Naive thymus-derived CD4-positive, alpha-beta T cell (primary cell): Measurements from ENCODE around the gene FGF18. TPM values are rescaled to one million over a fixed set of nuclear protein-coding genes. Genes with fewer than 3 reads are reported as not detected.
A peak's percentile ranks its signal among the peaks of the same experiment; 100 is the strongest.

ENCODE experiments used
- ATAC-seq: fragments of 150-1000 bp; cut with Tn5 transposase; 2 replicates; pipeline ENCODE4 v1.10.0; 2021; ENCODE audit warnings: mild to moderate bottlenecking, moderate library complexity
- CTCF ChIA-PET: fragments of 350-600 bp; sonication (Branson Sonifier 250); formaldehyde crosslinking; loops from one replicate; lab custom pipeline; 2021; ENCODE audit warnings: antibody characterized with exemption; lab: Charles Lee
- POLR2A ChIA-PET: fragments of 350-600 bp; sonication (Branson Sonifier 250); formaldehyde crosslinking; loops from one replicate; lab custom pipeline; 2021; ENCODE audit warnings: antibody characterized with exemption, inconsistent platforms; lab: Charles Lee
- DNase-seq, 9 donors: peaks; one replicate each; pipeline versions ENCODE4 v3.0.0 to v3.0.0-alpha.2; 2020 to 2022; ENCODE audit warnings: mixed read lengths in 1 of 9
- H3K27ac ChIP-seq: one replicate; pipeline ENCODE4 v1.7.0; 2013; ENCODE audit warnings: mild to moderate bottlenecking, low read depth, low read length, moderate library complexity
- H3K27me3 ChIP-seq, 2 donors: one replicate each; pipeline ENCODE4 v1.7.0; 2013; ENCODE audit warnings: low read length in 2 of 2, mild to moderate bottlenecking in 2 of 2, moderate library complexity in 2 of 2; ENCODE audit not compliant: control insufficient read depth in 2 of 2, insufficient read depth in 2 of 2
- H3K36me3 ChIP-seq, 3 experiments: 1 replicate in 2 of 3; 2 replicates in 1 of 3; pipeline ENCODE4 v1.7.0; 2013; ENCODE audit warnings: low read length in 3 of 3, mild to moderate bottlenecking in 3 of 3, moderate library complexity in 1 of 3; ENCODE audit not compliant: insufficient read depth in 3 of 3, control insufficient read depth in 2 of 3
- H3K4me1 ChIP-seq, 2 donors: one replicate each; pipeline ENCODE4 v1.7.0; 2013; ENCODE audit warnings: low read length in 2 of 2, mild to moderate bottlenecking in 2 of 2, moderate library complexity in 1 of 2; ENCODE audit not compliant: control insufficient read depth in 2 of 2, insufficient read depth in 2 of 2
- H3K4me3 ChIP-seq: 2 replicates; pipeline ENCODE4 v1.7.0; 2013; ENCODE audit warnings: mild to moderate bottlenecking, low read length
- H3K9me3 ChIP-seq, 3 experiments: 1 replicate in 2 of 3; 2 replicates in 1 of 3; pipeline ENCODE4 v1.7.0; 2013; ENCODE audit warnings: low read length in 3 of 3; ENCODE audit not compliant: control insufficient read depth in 2 of 3
- H3K27ac Mint-ChIP-seq, 9 donors: one replicate each; pipeline ENCODE4 v1.8.0; 2020 to 2022; ENCODE audit warnings: mixed read lengths in 9 of 9, mild to moderate bottlenecking in 8 of 9, moderate library complexity in 5 of 9, inconsistent platforms in 2 of 9
- H3K27me3 Mint-ChIP-seq, 5 donors: one replicate each; pipeline ENCODE4 v1.8.0; 2021 to 2022; ENCODE audit warnings: mixed read lengths in 5 of 5, mild to moderate bottlenecking in 1 of 5
- H3K36me3 Mint-ChIP-seq, 5 donors: one replicate each; pipeline ENCODE4 v1.8.0; 2020 to 2022; ENCODE audit warnings: mixed read lengths in 5 of 5, mild to moderate bottlenecking in 3 of 5, inconsistent platforms in 1 of 5
- H3K4me1 Mint-ChIP-seq, 7 donors: one replicate each; pipeline ENCODE4 v1.8.0; 2020 to 2022; ENCODE audit warnings: mixed read lengths in 7 of 7, mild to moderate bottlenecking in 3 of 7, inconsistent platforms in 1 of 7
- H3K4me3 Mint-ChIP-seq, 10 donors: one replicate each; pipeline ENCODE4 v1.8.0; 2020 to 2022; ENCODE audit warnings: mild to moderate bottlenecking in 10 of 10, mixed read lengths in 10 of 10, moderate library complexity in 6 of 10, inconsistent platforms in 2 of 10
- H3K9me3 Mint-ChIP-seq, 11 donors: one replicate each; pipeline ENCODE4 v1.8.0; 2020 to 2022; ENCODE audit warnings: mixed read lengths in 11 of 11, mild to moderate bottlenecking in 4 of 11, inconsistent platforms in 1 of 11, moderate library complexity in 1 of 11
- intact Hi-C, 2 donors: fragments of 100-400 bp; cut with micrococcal nuclease; formaldehyde crosslinking; loops; one replicate each; pipeline ENCODE4 v1.15.1; 2023
- polyA plus RNA-seq, 2 donors: library from polyadenylated mRNA; unstranded; fragments of 300-500 nt; fragmentation: Illumina TruSeq; gene quantifications; one replicate each; pipeline ENCODE4 v1.2.3, GENCODE V29; 2021
- total RNA-seq, 6 experiments: library from RNA in 5 of 6; stranded (reverse) in 5 of 6; gene quantifications; 1 replicate in 5 of 6; 2 replicates in 1 of 6; pipeline ENCODE4 v1.2.3 and lab custom pipeline; 2021 to 2026

Gene FGF18
- total and polyA plus RNA-seq, 7 experiments from 2014 or later: 0.24 to 0.44 TPM; not detected in 5

- Mint-ChIP-seq H3K4me1 (peaks cover 0 to 16% (median 0%) of the 10 kb centered on the region in 7 donors), H3K9me3 (no peaks in the 10 kb centered on the region), H3K27me3 (peaks cover 3 to 13% (median 9%) of the 10 kb centered on the region in 5 donors), H3K36me3 (no peaks in the 10 kb centered on the region), H3K4me3 (no peak overlapping the region), H3K27ac (no peak overlapping the region)
- Histone ChIP-seq H3K27me3 (no peaks in the 10 kb centered on the region), H3K27ac (no peak overlapping the region), H3K9me3 (no peaks in the 10 kb centered on the region), H3K36me3 (no peaks in the 10 kb centered on the region), H3K4me3 (no peak overlapping the region), H3K4me1 (peaks cover 0 to 9% of the 10 kb centered on the region in 2 donors)
- DNase-seq: no peak
- ChIA-PET POLR2A (no interaction called here), CTCF (interaction anchor here (0.7 to 1.0 kb wide), 2 partner anchors 523 to 761 kb away, joined by 3 to 5 read pairs; partner anchors contain the start of gene FBXW11)
- ATAC-seq: no peak
- intact Hi-C loops: loop anchor here (1.0 to 2.0 kb wide), 4 partner anchors 424 to 1214 kb away; no protein-coding TSS in a partner anchor
Measured at GRCh38 chr5:171483551-171484135, 64.2 kb downstream of the FGF18 start.

- H3K36me3 ChIP-seq: no peaks in the 10 kb centered on the region
- peak; percentile 69 for ATAC-seq
- DNase-seq: peak in 7 of 9 donors; percentile 2 to 42 (median 17)
- peaks cover 3 to 15% (median 9%) of the 10 kb centered on the region in 5 donors for H3K27me3 Mint-ChIP-seq
- no peaks in the 10 kb centered on the region for H3K27me3 ChIP-seq
- H3K9me3 Mint-ChIP-seq: no peaks in the 10 kb centered on the region
- peaks cover 0 to 3% of the 10 kb centered on the region in 2 donors for H3K4me1 ChIP-seq
- no peaks in the 10 kb centered on the region for H3K9me3 ChIP-seq
- peaks cover 0 to 8% (median 0%) of the 10 kb centered on the region in 7 donors for H3K4me1 Mint-ChIP-seq
- ChIA-PET CTCF (no interaction called here), POLR2A (no interaction called here)
- no peak overlapping the region for H3K4me3 ChIP-seq
- no peak overlapping the region for H3K4me3 Mint-ChIP-seq
- intact Hi-C loops: loop anchor here (1.0 to 2.0 kb wide), 4 partner anchors 423 to 1213 kb away; no protein-coding TSS in a partner anchor
- H3K27ac Mint-ChIP-seq: peak overlapping the region in 1 of 9 donors; percentile 41
- H3K27ac ChIP-seq: no peak overlapping the region
- no peaks in the 10 kb centered on the region for H3K36me3 Mint-ChIP-seq
Measured at GRCh38 chr5:171484460-171484899, 65.0 kb downstream of the FGF18 start.

GRCh38 chr5:171485668-171486067, 66.2 kb downstream of the FGF18 start:
- Histone ChIP-seq H3K27ac (no peak overlapping the region), H3K4me3 (no peak overlapping the region), H3K4me1 (no peaks in the 10 kb centered on the region), H3K36me3 (no peaks in the 10 kb centered on the region), H3K9me3 (no peaks in the 10 kb centered on the region), H3K27me3 (no peaks in the 10 kb centered on the region)
- POLR2A ChIA-PET: no interaction called here
- Mint-ChIP-seq H3K4me1 (peaks cover 0 to 3% (median 0%) of the 10 kb centered on the region in 7 donors), H3K36me3 (no peaks in the 10 kb centered on the region), H3K4me3 (no peak overlapping the region), H3K9me3 (no peaks in the 10 kb centered on the region), H3K27me3 (peaks cover 0 to 15% (median 13%) of the 10 kb centered on the region in 5 donors), H3K27ac (no peak overlapping the region)
- DNase-seq: no peak
- intact Hi-C loops: loop anchor here in 1 of 2 donors (2.0 kb wide), 1 partner anchor 555 kb away; no protein-coding TSS in a partner anchor
- ATAC-seq: no peak
- CTCF ChIA-PET: no interaction called here

- Histone ChIP-seq H3K4me1 (no peaks in the 10 kb centered on the region), H3K36me3 (no peaks in the 10 kb centered on the region), H3K4me3 (no peak overlapping the region), H3K27ac (no peak overlapping the region), H3K27me3 (no peaks in the 10 kb centered on the region), H3K9me3 (no peaks in the 10 kb centered on the region)
- ATAC-seq: no peak
- no peak for DNase-seq
- peaks cover 0 to 3% (median 0%) of the 10 kb centered on the region in 7 donors for H3K4me1 Mint-ChIP-seq
- H3K27me3 Mint-ChIP-seq: peaks cover 0 to 18% (median 13%) of the 10 kb centered on the region in 5 donors
- ChIA-PET POLR2A (no interaction called here), CTCF (interaction anchor here (0.6 kb wide), 1 partner anchor 19 kb away, joined by 6 read pairs; no protein-coding TSS in a partner anchor)
- intact Hi-C loops: no loop called here
- no peaks in the 10 kb centered on the region for H3K36me3 Mint-ChIP-seq
- H3K9me3 Mint-ChIP-seq: no peaks in the 10 kb centered on the region
- no peak overlapping the region for H3K4me3 Mint-ChIP-seq
- H3K27ac Mint-ChIP-seq: no peak overlapping the region
Measured at GRCh38 chr5:171486613-171487012, 67.2 kb downstream of the FGF18 start.

- H3K9me3 Mint-ChIP-seq: no peaks in the 10 kb centered on the region
- DNase-seq (no peak), ATAC-seq (no peak)
- intact Hi-C loops: no loop called here
- no peaks in the 10 kb centered on the region for H3K9me3 ChIP-seq
- peaks cover 0 to 3% (median 0%) of the 10 kb centered on the region in 7 donors for H3K4me1 Mint-ChIP-seq
- no peak overlapping the region for H3K4me3 Mint-ChIP-seq
- H3K4me1 ChIP-seq: no peaks in the 10 kb centered on the region
- H3K27me3 Mint-ChIP-seq: peaks cover 0 to 20% (median 18%) of the 10 kb centered on the region in 5 donors
- H3K4me3 ChIP-seq: no peak overlapping the region
- no peaks in the 10 kb centered on the region for H3K36me3 Mint-ChIP-seq
- H3K27ac ChIP-seq: no peak overlapping the region
- no peaks in the 10 kb centered on the region for H3K27me3 ChIP-seq
- no peaks in the 10 kb centered on the region for H3K36me3 ChIP-seq
- CTCF ChIA-PET: no interaction called here
- POLR2A ChIA-PET: no interaction called here
- H3K27ac Mint-ChIP-seq: no peak overlapping the region
Measured at GRCh38 chr5:171488876-171489275, 69.4 kb downstream of the FGF18 start.

GRCh38 chr5:171492781-171493180, 73.3 kb downstream of the FGF18 start:
- ChIA-PET CTCF (no interaction called here), POLR2A (no interaction called here)
- H3K4me3 ChIP-seq: no peak overlapping the region
- Mint-ChIP-seq H3K27me3 (peaks cover 0 to 18% (median 13%) of the 10 kb centered on the region in 5 donors), H3K4me1 (no peaks in the 10 kb centered on the region), H3K4me3 (no peak overlapping the region), H3K36me3 (no peaks in the 10 kb centered on the region), H3K27ac (no peak overlapping the region), H3K9me3 (no peaks in the 10 kb centered on the region)
- H3K36me3 ChIP-seq: no peaks in the 10 kb centered on the region
- no peaks in the 10 kb centered on the region for H3K27me3 ChIP-seq
- ATAC-seq (no peak), DNase-seq (no peak)
- no peak overlapping the region for H3K27ac ChIP-seq
- no peaks in the 10 kb centered on the region for H3K9me3 ChIP-seq
- H3K4me1 ChIP-seq: no peaks in the 10 kb centered on the region
- intact Hi-C loops: no loop called here
